ENCODE data around the gene IGF1R.
"Not testable (repeated sequence)": the region's sequence is repeated elsewhere in the genome, so short reads cannot be mapped to it uniquely, and the experiment has no call there.

Gene IGF1R

GRCh38 chr15:98952381-98952803, 304.1 kb downstream of the IGF1R start:
- no peak for DNase-seq

GRCh38 chr15:98953000-98953787, 304.9 kb downstream of the IGF1R start:
- DNase-seq, result no peak

GRCh38 chr15:98953968-98954367, 305.6 kb downstream of the IGF1R start:
- no peak for DNase-seq

GRCh38 chr15:98954411-98954810, 306.1 kb downstream of the IGF1R start:
- DNase-seq, result no peak

- DNase-seq, result no peak
Observed at GRCh38 chr15:98955331-98955730, 307.0 kb downstream of the IGF1R start.

- no peak for DNase-seq
Observed at GRCh38 chr15:98955961-98956723, 307.8 kb downstream of the IGF1R start.

GRCh38 chr15:98956796-98957553, 308.6 kb downstream of the IGF1R start:
- no peak for DNase-seq

- DNase-seq, result no peak
Observed at GRCh38 chr15:98957655-98958054, 309.3 kb downstream of the IGF1R start.

GRCh38 chr15:98958076-98958475, 309.7 kb downstream of the IGF1R start:
- DNase-seq, result no peak

GRCh38 chr15:98958918-98959639, 310.7 kb downstream of the IGF1R start:
- DNase-seq, result no peak

GRCh38 chr15:98959640-98960007, 311.3 kb downstream of the IGF1R start:
- no peak for DNase-seq

- DNase-seq, result no peak
Observed at GRCh38 chr15:98960555-98961050, 312.3 kb downstream of the IGF1R start.

GRCh38 chr15:98963444-98963843, 315.1 kb downstream of the IGF1R start:
- no peak for DNase-seq

GRCh38 chr15:98964466-98965133, 316.3 kb downstream of the IGF1R start:
- DNase-seq, result no peak

GRCh38 chr15:98965134-98965491, 316.8 kb downstream of the IGF1R start:
- not testable (repeated sequence) for DNase-seq

GRCh38 chr15:98965597-98965996, 317.3 kb downstream of the IGF1R start:
- no peak for DNase-seq

GRCh38 chr15:98966091-98966787, 317.9 kb downstream of the IGF1R start:
- no peak for DNase-seq

- DNase-seq, result no peak
Observed at GRCh38 chr15:98967096-98967495, 318.8 kb downstream of the IGF1R start.

GRCh38 chr15:98967916-98968315, 319.6 kb downstream of the IGF1R start:
- DNase-seq, result no peak

- DNase-seq, result no peak
Observed at GRCh38 chr15:98968576-98968975, 320.2 kb downstream of the IGF1R start.

GRCh38 chr15:98969126-98969735, 320.9 kb downstream of the IGF1R start:
- no peak for DNase-seq
